SK-N-SH (cell line): ENCODE results near the gene PMEPA1. TPM values are rescaled to one million over a fixed set of nuclear protein-coding genes. Genes with fewer than 3 reads are reported as not detected.

Experiments
- CTCF ChIA-PET: fragments of 300-600, 350-600 bp; formaldehyde crosslinking; extraction: SDS; loops from one replicate; lab custom pipeline; 2021; lab: Yijun Ruan, JAX
- POLR2A ChIA-PET: fragments of 350-600 bp; sonication (Branson Sonifier 250); formaldehyde crosslinking; extraction: SDS; loops from one replicate; lab custom pipeline; 2020; ENCODE audit warnings: antibody characterized with exemption, inconsistent platforms; lab: Yijun Ruan, JAX
- DNase-seq: peaks from one replicate; pipeline ENCODE4 v3.0.0; 2012
- H2AFZ ChIP-seq: fragments of 200-600 bp; sonication (generic); 2 replicates; pipeline ENCODE4 v1.8.1; 2016; ENCODE audit warnings: antibody characterized with exemption, mild to moderate bottlenecking, low read depth
- H3F3A ChIP-seq: fragments of 200-600 bp; sonication (generic); replicated peaks from 2 replicates; pipeline ENCODE3; 2016; ENCODE audit warnings: antibody characterized with exemption, mild to moderate bottlenecking; ENCODE audit not compliant: insufficient read depth
- H3K27ac ChIP-seq, 2 experiments: fragments of 200-500 bp in 1 of 2; fragments of 200-600 bp in 1 of 2; sonication (Bioruptor generic) in 1 of 2; sonication (generic), shearing (Covaris generic) in 1 of 2; 2 replicates each; pipeline versions ENCODE4 v1.5.1 to v1.6.1; 2014 to 2016; ENCODE audit warnings: low read depth in 2 of 2, inconsistent platforms in 1 of 2, low read length in 1 of 2, mild to moderate bottlenecking in 1 of 2, mixed read lengths in 1 of 2
- H3K27me3 ChIP-seq: fragments of 200-600 bp; sonication (generic), shearing (Covaris generic); 2 replicates; pipeline ENCODE4 v1.6.1; 2016; ENCODE audit warnings: mixed run types; ENCODE audit not compliant: insufficient read depth
- H3K36me3 ChIP-seq, 2 experiments: fragments of 200-500 bp in 1 of 2; fragments of 200-600 bp in 1 of 2; sonication (Bioruptor generic) in 1 of 2; sonication (generic) in 1 of 2; replicated peaks in 1 of 2; 2 replicates each; pipeline versions ENCODE3 to v1.5.1; 2014 to 2016; ENCODE audit warnings: low read length in 1 of 2, mild to moderate bottlenecking in 1 of 2; ENCODE audit not compliant: insufficient read depth in 2 of 2, control insufficient read depth in 1 of 2
- H3K4me1 ChIP-seq, 2 experiments: fragments of 200-500 bp in 1 of 2; fragments of 200-600 bp in 1 of 2; sonication (Bioruptor generic) in 1 of 2; sonication (generic), shearing (Covaris generic) in 1 of 2; 2 replicates each; pipeline versions ENCODE4 v1.5.1 to v1.6.1; 2014 to 2016; ENCODE audit warnings: low read depth in 1 of 2, low read length in 1 of 2, mixed run types in 1 of 2; ENCODE audit not compliant: insufficient read depth in 2 of 2, control insufficient read depth in 1 of 2
- H3K4me2 ChIP-seq: fragments of 200-600 bp; sonication (generic), shearing (Covaris generic); 2 replicates; pipeline ENCODE4 v1.6.1; 2017; ENCODE audit warnings: mixed run types
- H3K4me3 ChIP-seq, 2 experiments: fragments of 200-500 bp in 1 of 2; fragments of 200-600 bp in 1 of 2; sonication (Bioruptor generic) in 1 of 2; sonication (generic), shearing (Covaris generic) in 1 of 2; 2 replicates each; pipeline versions ENCODE4 v1.5.1 to v1.8.1; 2014 to 2016; ENCODE audit warnings: low read depth in 2 of 2, inconsistent platforms in 1 of 2, low read length in 1 of 2, mild to moderate bottlenecking in 1 of 2, mixed read lengths in 1 of 2, moderate library complexity in 1 of 2
- H3K79me2 ChIP-seq: fragments of 200-600 bp; sonication (generic); 2 replicates; pipeline ENCODE4 v1.8.1; 2017; ENCODE audit warnings: mild to moderate bottlenecking; ENCODE audit not compliant: insufficient read depth
- H3K9ac ChIP-seq: fragments of 200-600 bp; sonication (generic); 2 replicates; pipeline ENCODE4 v1.6.1; 2017; ENCODE audit warnings: mixed run types
- H3K9me2 ChIP-seq: fragments of 200-600 bp; sonication (generic); 2 replicates; pipeline ENCODE4 v1.6.1; 2017; ENCODE audit warnings: mixed run types
- H3K9me3 ChIP-seq: fragments of 200-600 bp; sonication (generic); 2 replicates; pipeline ENCODE4 v1.6.1; 2017; ENCODE audit warnings: mixed run types, mild to moderate bottlenecking, moderate library complexity
- H4K20me1 ChIP-seq: fragments of 200-600 bp; sonication (generic); 2 replicates; pipeline ENCODE4 v1.6.1; 2017; ENCODE audit warnings: mild to moderate bottlenecking, mixed run types; ENCODE audit not compliant: insufficient read depth
- EP300 ChIP-seq, 2 experiments: IDR thresholded peaks; 2 replicates each; pipeline versions ENCODE4 v1.4.0 to v1.6.1; 2012; ENCODE audit warnings: borderline replicate concordance in 1 of 2, low read depth in 1 of 2, low read length in 1 of 2
- FOXJ3 ChIP-seq: sonication (generic); formaldehyde crosslinking; IDR thresholded peaks from 2 replicates; pipeline ENCODE4 v1.5.1; 2020; ENCODE audit warnings: mild to moderate bottlenecking, missing genetic modification reagents
- GABPA ChIP-seq: IDR thresholded peaks from 2 replicates; pipeline ENCODE4 v1.4.0; 2012; ENCODE audit warnings: low read depth, mild to moderate bottlenecking
- GATA2 ChIP-seq: sonication (generic); formaldehyde crosslinking; IDR thresholded peaks from 2 replicates; pipeline ENCODE4 v1.5.0; 2020; ENCODE audit warnings: mild to moderate bottlenecking, missing genetic modification reagents
- JUND ChIP-seq: IDR thresholded peaks from 2 replicates; pipeline ENCODE4 v1.4.0; 2012
- MXI1 ChIP-seq: IDR thresholded peaks from 2 replicates; pipeline ENCODE4 v1.6.1; 2012; ENCODE audit warnings: mild to moderate bottlenecking, low read depth, low read length, improper control_type of control experiment
- NRF1 ChIP-seq: IDR thresholded peaks from 2 replicates; pipeline ENCODE4 v1.6.1; 2012; ENCODE audit warnings: low read depth, mild to moderate bottlenecking, low read length
- POLR2AphosphoS5 ChIP-seq: IDR thresholded peaks from 2 replicates; pipeline ENCODE4 v1.6.1; 2012; ENCODE audit warnings: low read depth, low read length
- RFX5 ChIP-seq: IDR thresholded peaks from 2 replicates; pipeline ENCODE4 v1.6.1; 2012; ENCODE audit warnings: mild to moderate bottlenecking, improper control_type of control experiment, low read length
- RXRA ChIP-seq: IDR thresholded peaks from 2 replicates; pipeline ENCODE4 v1.4.0; 2012; ENCODE audit warnings: low read depth, mild to moderate bottlenecking, borderline replicate concordance
- SIN3A ChIP-seq: IDR thresholded peaks from 2 replicates; pipeline ENCODE4 v1.6.1; 2012; ENCODE audit warnings: low read depth, mild to moderate bottlenecking, low read length, moderate library complexity, borderline replicate concordance
- TAF1 ChIP-seq: IDR thresholded peaks from 2 replicates; pipeline ENCODE4 v1.6.1; 2012; ENCODE audit warnings: low read depth, mild to moderate bottlenecking, low read length, moderate library complexity, borderline replicate concordance
- WGBS: methylation state at CpG from one replicate; pipeline ENCODE4 v1.1.6; 2017; ENCODE audit warnings: low lambda C conversion rate; 5-methylcytosine and 5-hydroxymethylcytosine counted together
- polyA plus RNA-seq, 3 experiments: library from polyadenylated mRNA; depleted of rRNA; stranded (reverse); fragments of >200 nt; gene quantifications; 2 replicates each; pipeline ENCODE4 v1.2.3, GENCODE V29; 2012
- TF ChIP-seq, protein P1 (sequence below): IDR thresholded peaks from 2 replicates; pipeline ENCODE4 v1.6.1; 2012; ENCODE audit warnings: mild to moderate bottlenecking, low read depth, low read length, moderate library complexity
- TF ChIP-seq, protein P2 (sequence below): fragments of 150-350 bp; IDR thresholded peaks from 2 replicates; pipeline ENCODE4 v1.6.1; 2017; ENCODE audit warnings: antibody characterized with exemption, low read length, low read depth, borderline replicate concordance
- TF ChIP-seq, protein P3 (sequence below): IDR thresholded peaks from 2 replicates; pipeline ENCODE4 v1.4.0; 2012; ENCODE audit warnings: low read depth, borderline replicate concordance
- TF ChIP-seq, protein P4 (sequence below): fragments of 150-350 bp; IDR thresholded peaks from 2 replicates; pipeline ENCODE4 v1.6.1; 2016; ENCODE audit warnings: mild to moderate bottlenecking, low read depth, low read length

PMEPA1 gene
- polyA plus RNA-seq, 1 of the 3 experiments (the other 2 are of a cell fraction) = 7.1 TPM

DNA sequence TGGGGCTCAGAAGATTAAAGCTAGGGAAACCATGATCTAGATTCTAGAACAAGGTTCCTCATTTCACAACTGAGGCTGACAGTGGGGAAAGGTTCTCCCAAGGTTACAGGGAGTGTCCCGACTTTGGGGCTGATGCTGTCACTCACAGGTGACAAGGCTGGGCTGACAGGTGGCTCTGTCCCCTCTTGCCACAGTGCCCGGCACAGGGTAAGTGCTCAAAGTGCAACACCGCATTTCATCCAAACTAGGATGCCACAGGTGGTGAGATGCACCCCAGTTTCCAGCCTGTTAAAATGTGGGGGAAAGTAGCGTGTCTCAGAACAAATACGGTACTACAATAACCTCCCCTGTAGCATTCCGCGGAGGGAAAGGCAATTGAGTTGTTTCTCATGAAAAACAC, 97.4 kb downstream of the PMEPA1 start:
- ChIA-PET POLR2A (no interaction called here), CTCF (interaction anchor here (1.2 to 6.0 kb wide), 4 partner anchors 10 to 598 kb away, joined by 3 to 31 read pairs (median 22); partner anchors contain the start of gene ZBP1)
- H3K4me1 ChIP-seq = no peaks in the 10 kb centered on the region

DNA sequence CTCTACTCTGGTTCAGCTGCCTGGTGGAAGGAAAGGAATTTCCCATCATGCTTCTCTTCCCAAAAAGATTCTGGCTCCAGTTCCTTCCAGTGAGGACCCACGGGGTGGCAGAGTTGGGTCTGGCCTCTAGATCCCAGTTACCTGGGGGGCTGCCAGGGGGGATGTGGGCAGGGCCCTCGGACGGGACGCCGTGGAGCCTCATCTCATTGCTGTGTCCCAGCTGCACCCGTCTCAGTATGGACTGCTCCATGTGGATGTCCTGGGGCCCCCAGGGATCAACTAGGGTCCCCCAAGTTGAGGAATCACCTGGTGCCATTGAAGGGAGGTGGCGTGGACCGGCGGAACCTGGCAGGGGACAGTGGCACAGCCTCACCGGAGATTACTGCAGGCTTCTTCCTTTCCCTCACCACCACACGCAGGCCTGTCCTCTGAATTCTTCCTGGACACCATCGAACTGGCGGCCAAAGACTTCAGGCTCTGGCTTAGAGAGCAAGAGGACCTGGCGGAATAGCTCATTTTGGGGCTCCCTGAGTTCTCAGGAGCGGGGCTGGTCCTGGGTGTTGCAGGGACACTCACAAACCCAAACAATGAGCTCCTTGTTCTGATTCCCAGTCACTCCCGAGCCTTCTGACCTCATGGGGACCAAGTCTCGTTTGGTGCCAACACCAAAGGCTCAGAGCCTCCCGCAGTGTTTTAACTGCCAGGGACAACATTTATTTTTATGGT, 98.1 kb downstream of the PMEPA1 start:
- H3K9me2 ChIP-seq = no peaks in the 10 kb centered on the region
- H4K20me1 ChIP-seq = no peaks in the 10 kb centered on the region
- no peak overlapping the region for H3K9ac ChIP-seq
- no peak overlapping the region for H2AFZ ChIP-seq
- no peaks in the 10 kb centered on the region for H3F3A ChIP-seq
- ChIA-PET POLR2A (interaction anchor here (0.5 kb wide), 1 partner anchor 40 kb away, joined by 3 read pairs; no protein-coding TSS in a partner anchor), CTCF (interaction anchor here (0.8 to 4.3 kb wide), 4 partner anchors 10 to 17 kb away, joined by 3 to 25 read pairs (median 11); partner anchors contain the start of gene ZBP1)
- H3K4me3 ChIP-seq = no peak overlapping the region
- H3K4me1 ChIP-seq = no peaks in the 10 kb centered on the region
- no peaks in the 10 kb centered on the region for H3K36me3 ChIP-seq
- H3K27ac ChIP-seq = no peak overlapping the region
- no peak overlapping the region for H3K4me2 ChIP-seq
- no peak for DNase-seq
- WGBS = 73% methylated on average over 12 of the region's 18 CpGs
- H3K9me3 ChIP-seq = no peaks in the 10 kb centered on the region
- no peaks in the 10 kb centered on the region; the same call in 1 of the 2 replicates for H3K27me3 ChIP-seq
- no peaks in the 10 kb centered on the region for H3K79me2 ChIP-seq
- TF ChIP-seq TAF1 = no peak
- no peak for TF ChIP-seq RXRA
- TF ChIP-seq EP300 (IDR thresholded peaks at IDR 0.05; ENCODE audit: borderline replicate concordance in 1 of 2, low read depth in 1 of 2, low read length in 1 of 2) = no peak
- TF ChIP-seq MXI1 = no peak
- no peak for TF ChIP-seq RFX5
- no peak for TF ChIP-seq NRF1
- no peak for TF ChIP-seq POLR2AphosphoS5
- no peak for TF ChIP-seq JUND
- TF ChIP-seq GABPA = no peak
- TF ChIP-seq, protein P1, sequence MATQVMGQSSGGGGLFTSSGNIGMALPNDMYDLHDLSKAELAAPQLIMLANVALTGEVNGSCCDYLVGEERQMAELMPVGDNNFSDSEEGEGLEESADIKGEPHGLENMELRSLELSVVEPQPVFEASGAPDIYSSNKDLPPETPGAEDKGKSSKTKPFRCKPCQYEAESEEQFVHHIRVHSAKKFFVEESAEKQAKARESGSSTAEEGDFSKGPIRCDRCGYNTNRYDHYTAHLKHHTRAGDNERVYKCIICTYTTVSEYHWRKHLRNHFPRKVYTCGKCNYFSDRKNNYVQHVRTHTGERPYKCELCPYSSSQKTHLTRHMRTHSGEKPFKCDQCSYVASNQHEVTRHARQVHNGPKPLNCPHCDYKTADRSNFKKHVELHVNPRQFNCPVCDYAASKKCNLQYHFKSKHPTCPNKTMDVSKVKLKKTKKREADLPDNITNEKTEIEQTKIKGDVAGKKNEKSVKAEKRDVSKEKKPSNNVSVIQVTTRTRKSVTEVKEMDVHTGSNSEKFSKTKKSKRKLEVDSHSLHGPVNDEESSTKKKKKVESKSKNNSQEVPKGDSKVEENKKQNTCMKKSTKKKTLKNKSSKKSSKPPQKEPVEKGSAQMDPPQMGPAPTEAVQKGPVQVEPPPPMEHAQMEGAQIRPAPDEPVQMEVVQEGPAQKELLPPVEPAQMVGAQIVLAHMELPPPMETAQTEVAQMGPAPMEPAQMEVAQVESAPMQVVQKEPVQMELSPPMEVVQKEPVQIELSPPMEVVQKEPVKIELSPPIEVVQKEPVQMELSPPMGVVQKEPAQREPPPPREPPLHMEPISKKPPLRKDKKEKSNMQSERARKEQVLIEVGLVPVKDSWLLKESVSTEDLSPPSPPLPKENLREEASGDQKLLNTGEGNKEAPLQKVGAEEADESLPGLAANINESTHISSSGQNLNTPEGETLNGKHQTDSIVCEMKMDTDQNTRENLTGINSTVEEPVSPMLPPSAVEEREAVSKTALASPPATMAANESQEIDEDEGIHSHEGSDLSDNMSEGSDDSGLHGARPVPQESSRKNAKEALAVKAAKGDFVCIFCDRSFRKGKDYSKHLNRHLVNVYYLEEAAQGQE = no peak
- no peak for TF ChIP-seq FOXJ3 (CRISPR knock-in tag)
- no peak for TF ChIP-seq SIN3A
- no peak for TF ChIP-seq GATA2 (CRISPR knock-in tag)
- TF ChIP-seq, protein P2, sequence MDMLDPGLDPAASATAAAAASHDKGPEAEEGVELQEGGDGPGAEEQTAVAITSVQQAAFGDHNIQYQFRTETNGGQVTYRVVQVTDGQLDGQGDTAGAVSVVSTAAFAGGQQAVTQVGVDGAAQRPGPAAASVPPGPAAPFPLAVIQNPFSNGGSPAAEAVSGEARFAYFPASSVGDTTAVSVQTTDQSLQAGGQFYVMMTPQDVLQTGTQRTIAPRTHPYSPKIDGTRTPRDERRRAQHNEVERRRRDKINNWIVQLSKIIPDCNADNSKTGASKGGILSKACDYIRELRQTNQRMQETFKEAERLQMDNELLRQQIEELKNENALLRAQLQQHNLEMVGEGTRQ = no peak

More for the DNA sequence above, 97.4 kb downstream of the PMEPA1 start:
- Histone ChIP-seq H3K79me2 (no peaks in the 10 kb centered on the region), H3K27me3 (no peaks in the 10 kb centered on the region; the same call in 1 of the 2 replicates), H4K20me1 (no peaks in the 10 kb centered on the region)
- TF ChIP-seq, protein P3, sequence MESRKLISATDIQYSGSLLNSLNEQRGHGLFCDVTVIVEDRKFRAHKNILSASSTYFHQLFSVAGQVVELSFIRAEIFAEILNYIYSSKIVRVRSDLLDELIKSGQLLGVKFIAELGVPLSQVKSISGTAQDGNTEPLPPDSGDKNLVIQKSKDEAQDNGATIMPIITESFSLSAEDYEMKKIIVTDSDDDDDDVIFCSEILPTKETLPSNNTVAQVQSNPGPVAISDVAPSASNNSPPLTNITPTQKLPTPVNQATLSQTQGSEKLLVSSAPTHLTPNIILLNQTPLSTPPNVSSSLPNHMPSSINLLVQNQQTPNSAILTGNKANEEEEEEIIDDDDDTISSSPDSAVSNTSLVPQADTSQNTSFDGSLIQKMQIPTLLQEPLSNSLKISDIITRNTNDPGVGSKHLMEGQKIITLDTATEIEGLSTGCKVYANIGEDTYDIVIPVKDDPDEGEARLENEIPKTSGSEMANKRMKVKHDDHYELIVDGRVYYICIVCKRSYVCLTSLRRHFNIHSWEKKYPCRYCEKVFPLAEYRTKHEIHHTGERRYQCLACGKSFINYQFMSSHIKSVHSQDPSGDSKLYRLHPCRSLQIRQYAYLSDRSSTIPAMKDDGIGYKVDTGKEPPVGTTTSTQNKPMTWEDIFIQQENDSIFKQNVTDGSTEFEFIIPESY = no peak
- TF ChIP-seq RFX5 (no peak), FOXJ3 (CRISPR knock-in tag) (no peak), TAF1 (no peak)
- TF ChIP-seq, protein P4, sequence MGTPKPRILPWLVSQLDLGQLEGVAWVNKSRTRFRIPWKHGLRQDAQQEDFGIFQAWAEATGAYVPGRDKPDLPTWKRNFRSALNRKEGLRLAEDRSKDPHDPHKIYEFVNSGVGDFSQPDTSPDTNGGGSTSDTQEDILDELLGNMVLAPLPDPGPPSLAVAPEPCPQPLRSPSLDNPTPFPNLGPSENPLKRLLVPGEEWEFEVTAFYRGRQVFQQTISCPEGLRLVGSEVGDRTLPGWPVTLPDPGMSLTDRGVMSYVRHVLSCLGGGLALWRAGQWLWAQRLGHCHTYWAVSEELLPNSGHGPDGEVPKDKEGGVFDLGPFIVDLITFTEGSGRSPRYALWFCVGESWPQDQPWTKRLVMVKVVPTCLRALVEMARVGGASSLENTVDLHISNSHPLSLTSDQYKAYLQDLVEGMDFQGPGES = no peak
- TF ChIP-seq, all 33 proteins: peak for 0
- Histone ChIP-seq H3K36me3 (no peaks in the 10 kb centered on the region), H3K9me2 (no peaks in the 10 kb centered on the region), H3F3A (no peaks in the 10 kb centered on the region), H3K27ac (no peak overlapping the region), H3K4me2 (no peak overlapping the region), H2AFZ (no peak overlapping the region), H3K4me3 (no peak overlapping the region), H3K9me3 (no peaks in the 10 kb centered on the region), H3K9ac (no peak overlapping the region)
- DNase-seq = no peak
- WGBS = 74% methylated on average over 6 of the region's 7 CpGs
